GM19467 (cell line): ENCODE data around the gene RAB3IL1.
"Not testable (repeated sequence)": the region's sequence is repeated elsewhere in the genome, so short reads cannot be mapped to it uniquely, and the experiment has no call there.

Experiments
- ATAC-seq: cut with Tn5 transposase; IDR thresholded peaks from one replicate; pipeline ENCODE4 v1.9.1; 2021; ENCODE audit warnings: mild to moderate bottlenecking, moderate library complexity; ENCODE audit not compliant: unreplicated experiment

RAB3IL1 gene, protein sequence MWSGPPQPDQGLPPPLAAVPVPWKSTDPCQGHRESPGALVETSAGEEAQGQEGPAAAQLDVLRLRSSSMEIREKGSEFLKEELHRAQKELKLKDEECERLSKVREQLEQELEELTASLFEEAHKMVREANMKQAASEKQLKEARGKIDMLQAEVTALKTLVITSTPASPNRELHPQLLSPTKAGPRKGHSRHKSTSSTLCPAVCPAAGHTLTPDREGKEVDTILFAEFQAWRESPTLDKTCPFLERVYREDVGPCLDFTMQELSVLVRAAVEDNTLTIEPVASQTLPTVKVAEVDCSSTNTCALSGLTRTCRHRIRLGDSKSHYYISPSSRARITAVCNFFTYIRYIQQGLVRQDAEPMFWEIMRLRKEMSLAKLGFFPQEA

DNA sequence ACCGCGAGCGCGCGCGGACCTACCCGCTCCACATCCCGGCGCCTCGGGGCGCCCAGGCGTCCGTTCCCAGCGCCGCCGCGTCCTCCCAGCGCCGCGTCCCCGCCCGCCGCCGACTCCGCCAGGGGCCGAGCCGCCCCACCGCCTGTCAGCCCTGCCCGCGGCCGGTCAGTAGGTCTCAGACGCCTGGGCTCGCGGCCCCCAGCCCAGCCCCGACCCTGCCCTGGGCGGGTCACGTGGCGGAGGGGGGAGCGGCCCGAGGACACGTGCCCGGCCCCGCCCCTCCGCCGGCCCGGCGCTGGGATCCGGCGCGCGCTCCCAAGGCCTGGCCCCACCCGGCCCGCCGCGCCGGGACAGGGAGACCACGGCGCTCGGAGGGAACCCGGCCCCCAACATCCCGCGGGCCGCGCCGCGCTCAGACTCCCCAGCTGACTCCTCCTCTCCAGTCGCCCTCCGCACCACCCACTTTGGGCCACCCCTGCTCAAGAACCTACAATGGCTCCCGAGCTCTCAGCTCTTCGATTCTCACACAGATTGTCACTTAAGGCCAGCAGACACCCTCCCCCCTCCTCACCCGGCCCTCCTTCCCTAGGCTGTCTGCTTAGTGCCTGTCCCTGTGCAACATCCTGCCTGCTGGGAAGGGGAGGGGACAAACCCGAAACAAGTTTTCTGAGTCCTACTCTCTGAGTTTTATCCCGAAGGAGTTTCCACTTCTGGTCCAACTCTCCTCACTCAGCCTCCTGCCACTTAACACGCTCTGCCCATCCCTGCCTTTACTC is at the start of gene RAB3IL1:
TSS of gene RAB3IL1 (minus strand) at position 233 of the 776 bp plus-strand sequence. CDS start at position 34, 199 bp downstream.
- ATAC-seq, result no peak

DNA sequence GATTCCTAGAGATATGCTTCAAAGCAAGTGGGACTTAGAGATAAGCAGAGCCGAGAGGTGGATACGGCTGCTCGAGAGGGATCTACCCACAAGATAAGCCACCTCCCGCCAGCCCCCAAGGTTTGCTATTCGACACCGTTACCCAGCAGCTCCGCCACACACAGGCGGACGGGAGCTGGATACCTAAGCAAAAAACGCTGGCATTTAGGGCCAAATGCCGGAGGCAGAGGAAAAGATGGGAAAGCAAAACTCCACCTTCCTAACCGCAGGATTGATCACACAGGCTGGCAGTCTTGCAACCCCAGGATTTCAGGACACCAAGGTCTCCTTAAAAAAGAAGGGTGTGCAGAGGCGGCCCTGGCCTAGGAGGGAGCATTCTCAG is 49.4 kb upstream of the RAB3IL1 start:
- ATAC-seq, result no peak

DNA sequence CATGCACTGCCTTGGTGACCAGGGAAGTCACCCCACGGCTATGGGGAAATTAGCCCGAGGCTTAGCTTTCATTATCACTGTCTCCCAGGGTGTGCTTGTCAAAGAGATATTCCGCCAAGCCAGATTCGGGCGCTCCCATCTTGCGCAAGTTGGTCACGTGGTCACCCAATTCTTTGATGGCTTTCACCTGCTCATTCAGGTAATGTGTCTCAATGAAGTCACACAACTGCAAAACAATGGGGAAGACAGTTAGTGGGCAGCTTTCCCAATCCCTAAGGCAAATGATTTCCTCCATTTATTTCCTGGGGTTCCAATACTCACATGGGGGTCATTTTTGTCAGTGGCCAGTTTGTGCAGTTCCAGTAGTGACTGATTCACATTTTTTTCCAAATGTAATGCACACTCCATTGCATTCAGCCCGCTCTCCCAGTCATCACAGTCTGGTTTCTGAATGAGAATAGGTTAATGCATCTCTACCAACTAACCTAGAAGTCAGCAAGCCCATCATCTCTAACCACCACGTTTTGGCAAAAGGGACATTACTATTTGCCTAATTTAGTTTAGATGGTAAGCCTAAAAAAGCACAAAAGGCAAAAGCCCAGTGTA is 47.4 kb upstream of the RAB3IL1 start:
- ATAC-seq, result not testable (repeated sequence)

DNA sequence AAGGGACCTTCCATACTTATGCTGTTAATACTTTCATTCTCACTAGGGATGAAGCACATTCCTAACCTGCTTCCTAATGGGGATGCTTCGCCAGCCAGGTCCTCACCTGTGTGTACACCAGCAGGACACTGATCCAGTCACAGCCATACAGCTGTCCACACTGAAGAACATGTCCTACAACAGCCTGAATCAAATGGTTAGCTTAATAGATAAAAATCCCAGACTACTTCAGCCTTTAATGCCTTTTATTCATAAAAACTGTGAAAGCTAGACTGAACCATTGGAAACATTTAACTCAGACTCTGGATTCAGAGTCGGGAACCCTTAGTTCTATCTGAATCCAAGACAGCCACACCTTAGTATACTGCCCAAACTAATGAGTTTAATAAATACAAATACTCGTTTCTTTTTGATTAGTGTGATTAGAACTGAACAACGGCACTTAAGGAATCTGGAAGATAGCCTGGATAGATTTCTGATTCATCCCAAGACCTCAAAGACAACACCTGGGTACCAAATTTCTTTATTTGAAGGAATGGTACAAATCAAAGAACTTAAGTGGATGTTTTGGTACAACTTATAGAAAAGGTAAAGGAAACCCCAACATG is 46.8 kb upstream of the RAB3IL1 start:
- ATAC-seq, result no peak

DNA sequence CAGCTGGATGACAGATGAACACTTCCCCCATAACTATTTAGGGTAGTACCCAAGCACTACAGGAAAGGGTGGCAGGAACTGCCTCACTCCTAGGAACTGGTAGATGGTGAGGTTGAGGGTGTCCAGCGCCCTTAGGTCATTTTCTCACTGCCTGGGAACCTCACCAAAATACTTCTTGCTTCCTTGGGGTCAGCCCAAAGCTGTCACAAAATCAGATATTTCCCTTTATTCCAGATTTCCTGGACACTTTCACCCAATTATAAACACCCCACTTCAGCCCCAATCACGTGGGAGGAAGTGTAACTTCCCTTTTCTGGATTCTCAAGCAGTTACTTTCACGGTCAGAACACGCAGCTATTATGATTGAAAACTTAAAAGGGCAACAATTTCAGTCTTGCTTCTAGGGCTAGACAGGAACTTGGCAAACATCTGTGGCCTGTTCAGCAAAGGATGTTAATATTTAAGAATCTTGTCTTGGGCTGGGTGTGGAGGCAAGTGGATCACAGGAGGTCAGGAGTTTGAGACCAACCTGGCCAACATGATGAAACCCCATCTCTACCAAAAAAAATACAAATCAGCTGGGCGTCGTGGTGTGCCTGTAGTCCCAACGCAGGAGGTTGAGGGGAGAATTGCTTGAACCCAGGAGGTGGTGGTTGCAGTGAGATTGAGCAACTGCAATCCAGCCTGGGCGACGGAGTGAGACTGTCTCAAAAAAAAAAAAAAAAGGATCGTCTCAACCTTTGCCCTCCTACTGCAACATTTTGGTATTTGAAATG is 46.1 kb upstream of the RAB3IL1 start:
- ATAC-seq, result no peak

DNA sequence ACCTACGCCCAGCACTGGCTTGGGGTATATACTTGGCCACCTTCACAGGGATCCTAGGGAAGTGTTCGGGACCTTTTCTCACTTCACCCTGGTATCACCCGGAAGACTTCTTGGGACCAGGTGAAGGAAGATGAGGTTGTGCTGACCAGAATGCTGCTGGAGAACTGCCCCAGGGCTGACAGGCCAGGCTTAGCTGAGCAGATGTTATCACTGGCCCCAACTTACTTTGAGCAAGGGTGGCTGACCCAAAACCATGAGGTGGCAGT is 45.6 kb upstream of the RAB3IL1 start:
- ATAC-seq, result no peak

DNA sequence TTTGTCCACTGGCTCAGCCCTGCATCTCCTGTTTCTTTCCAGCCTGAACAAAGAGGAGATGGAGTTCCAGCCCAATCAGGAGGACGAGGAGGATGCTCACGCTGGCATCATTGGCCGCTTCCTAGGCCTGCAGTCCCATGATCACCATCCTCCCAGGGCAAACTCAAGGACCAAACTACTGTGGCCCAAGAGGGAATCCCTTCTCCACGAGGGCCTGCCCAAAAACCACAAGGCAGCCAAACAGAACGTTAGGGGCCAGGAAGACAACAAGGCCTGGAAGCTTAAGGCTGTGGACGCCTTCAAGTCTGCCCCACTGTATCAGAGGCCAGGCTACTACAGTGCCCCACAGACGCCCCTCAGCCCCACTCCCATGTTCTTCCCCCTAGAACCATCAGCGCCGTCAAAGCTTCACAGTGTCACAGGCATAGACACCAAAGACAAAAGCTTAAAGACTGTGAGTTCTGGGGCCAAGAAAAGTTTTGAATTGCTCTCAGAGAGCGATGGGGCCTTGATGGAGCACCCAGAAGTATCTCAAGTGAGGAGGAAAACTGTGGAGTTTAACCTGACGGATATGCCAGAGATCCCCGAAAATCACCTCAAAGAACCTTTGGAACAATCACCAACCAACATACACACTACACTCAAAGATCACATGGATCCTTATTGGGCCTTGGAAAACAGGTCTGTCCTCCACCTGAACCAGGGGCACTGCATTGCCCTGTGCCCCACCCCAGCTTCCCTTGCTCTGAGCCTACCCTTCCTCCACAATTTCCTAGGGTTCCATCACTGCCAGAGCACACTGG is 45.0 kb upstream of the RAB3IL1 start:
- no peak for ATAC-seq

DNA sequence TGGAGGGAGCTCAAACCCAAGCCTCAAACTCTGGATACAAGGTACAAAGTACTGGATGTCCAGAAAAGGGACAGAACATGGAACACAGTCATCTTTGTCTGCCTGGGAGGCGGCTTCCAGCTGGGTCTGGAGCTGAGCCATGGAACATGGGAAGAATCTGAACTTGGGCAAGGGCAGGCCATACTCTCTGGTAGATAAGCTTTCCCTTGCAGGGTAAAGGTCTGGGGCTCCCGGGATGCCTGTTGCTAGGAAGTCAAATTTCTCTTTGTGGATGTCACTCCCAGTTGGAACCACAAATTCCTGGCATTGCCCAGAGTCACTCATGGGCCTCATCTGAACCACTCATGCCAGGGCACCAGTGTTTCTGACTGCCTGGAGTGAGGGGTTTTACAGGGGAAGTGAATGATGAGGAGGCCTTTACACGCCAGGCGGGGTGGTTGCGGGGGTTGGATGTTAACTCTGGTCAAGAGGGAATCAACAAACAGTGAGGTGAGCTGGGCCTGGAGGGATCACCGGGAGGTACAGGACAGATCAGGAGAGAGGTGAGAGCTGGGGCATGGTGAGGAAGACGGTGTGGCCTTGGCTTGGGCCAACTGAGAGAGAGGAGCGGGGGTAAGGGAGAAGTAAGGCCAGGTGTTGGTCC is 44.3 kb upstream of the RAB3IL1 start:
- ATAC-seq, result no peak

DNA sequence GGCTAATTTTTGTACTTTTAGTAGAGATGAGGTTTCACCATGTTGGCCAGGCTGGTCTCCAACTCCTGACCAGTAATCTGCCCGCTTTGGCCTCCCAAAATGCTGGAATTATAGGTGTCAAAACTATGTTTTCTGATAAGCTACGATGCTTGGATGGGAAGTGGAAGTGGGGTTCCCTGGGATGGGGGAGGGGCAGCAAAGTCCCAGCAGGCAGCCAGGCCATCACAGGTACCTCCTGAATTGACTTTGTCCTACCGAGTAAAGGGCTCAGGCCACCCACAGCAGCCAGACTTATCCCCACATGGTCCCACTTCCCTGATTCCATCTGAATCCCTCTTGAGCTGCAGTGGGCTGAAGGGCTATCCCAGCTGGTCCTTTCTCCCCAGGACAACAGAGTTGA is 43.2 kb upstream of the RAB3IL1 start:
- ATAC-seq, result no peak

DNA sequence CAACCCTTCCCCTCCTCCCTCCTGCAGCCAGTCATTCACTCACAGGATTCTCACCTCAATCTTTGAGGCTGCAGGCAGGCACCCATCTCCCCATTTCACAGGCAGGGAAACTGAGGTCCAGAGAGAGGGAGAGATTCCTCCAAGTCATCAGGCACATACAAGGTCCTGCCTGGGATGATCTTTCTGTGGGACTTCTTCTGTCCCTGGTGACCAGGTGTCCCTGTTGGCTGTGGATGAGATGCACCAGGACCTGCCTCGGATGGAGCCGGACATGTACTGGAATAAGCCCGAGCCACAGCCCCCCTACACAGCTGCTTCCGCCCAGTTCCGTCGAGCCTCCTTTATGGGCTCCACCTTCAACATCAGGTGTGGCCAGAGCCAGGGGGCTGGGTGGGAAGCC is 42.3 kb upstream of the RAB3IL1 start:
- ATAC-seq, result no peak

DNA sequence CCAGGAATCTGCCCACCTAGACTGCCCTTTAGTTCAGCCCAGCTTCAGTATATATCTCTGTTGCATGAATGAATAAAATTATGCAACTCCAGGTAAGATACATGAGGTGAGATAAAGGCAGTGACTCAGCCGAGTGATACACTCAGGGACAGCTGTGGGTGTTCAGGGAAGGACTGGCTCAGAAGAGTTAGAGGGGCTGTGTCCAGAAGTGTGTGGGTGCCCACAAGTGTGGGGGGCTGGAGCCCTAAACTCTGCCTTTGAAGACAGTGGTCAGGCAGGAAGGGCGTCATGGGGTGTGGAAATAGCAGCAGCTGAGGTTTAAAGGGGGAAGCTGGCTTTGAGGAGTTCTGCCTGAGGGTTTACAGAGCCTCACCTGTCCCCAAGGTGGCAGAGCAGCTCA is 41.7 kb upstream of the RAB3IL1 start:
- ATAC-seq, result no peak

DNA sequence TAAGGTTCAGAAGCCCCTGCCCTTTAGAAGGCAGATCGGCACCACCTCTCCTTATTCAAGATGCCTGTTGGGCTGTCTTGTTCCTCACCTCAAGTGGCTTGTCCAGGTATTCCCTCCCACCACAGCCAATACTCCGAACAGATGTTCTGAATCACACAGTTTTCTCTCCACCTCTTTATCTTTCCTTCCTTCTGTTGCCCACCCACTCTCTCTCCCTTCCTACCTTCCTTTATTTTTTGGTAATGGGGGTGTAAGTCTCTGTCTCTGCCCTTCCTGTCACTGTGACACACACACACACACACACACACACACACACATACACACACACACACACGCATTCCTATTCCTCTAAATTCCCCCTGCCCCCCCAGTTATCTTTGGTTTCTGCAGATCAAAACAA is 41.2 kb upstream of the RAB3IL1 start:
- no peak for ATAC-seq

DNA sequence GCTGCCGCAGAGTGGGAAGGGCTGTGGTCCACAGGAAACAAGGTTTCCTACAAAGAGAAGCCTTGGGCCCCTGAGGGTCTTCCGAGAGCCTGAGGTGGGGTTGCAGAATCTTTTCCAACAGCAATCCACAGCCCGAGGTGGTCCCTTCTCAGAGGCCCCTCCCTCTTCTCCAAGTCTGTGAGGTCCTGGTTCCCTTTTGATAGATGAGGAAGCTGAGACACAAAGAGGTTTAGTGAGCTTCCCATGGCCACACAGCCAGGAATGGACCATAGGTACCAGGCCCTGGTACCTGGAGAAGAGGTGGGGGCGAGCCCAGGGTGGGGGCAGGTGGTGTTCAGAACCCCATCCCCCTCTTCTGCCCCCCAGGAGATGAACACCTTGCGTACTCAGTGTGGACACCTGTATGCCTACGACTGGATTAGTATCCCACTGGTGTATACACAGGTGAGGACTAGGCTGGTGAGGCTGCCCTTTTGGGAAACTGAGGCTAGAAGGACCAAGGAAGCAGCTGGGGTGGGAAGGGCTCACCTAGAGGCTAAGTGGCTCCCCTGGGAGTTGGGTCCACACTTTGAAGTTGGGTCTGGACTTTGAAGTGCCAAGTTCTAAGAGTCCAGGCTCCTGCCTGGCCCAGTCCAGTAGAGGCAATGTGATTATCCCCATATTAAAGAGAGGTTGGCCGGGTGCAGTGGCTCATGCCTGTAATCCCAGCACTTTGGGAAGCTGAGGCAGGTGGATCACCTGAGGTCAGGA is 39.8 kb upstream of the RAB3IL1 start:
- ATAC-seq, result no peak

DNA sequence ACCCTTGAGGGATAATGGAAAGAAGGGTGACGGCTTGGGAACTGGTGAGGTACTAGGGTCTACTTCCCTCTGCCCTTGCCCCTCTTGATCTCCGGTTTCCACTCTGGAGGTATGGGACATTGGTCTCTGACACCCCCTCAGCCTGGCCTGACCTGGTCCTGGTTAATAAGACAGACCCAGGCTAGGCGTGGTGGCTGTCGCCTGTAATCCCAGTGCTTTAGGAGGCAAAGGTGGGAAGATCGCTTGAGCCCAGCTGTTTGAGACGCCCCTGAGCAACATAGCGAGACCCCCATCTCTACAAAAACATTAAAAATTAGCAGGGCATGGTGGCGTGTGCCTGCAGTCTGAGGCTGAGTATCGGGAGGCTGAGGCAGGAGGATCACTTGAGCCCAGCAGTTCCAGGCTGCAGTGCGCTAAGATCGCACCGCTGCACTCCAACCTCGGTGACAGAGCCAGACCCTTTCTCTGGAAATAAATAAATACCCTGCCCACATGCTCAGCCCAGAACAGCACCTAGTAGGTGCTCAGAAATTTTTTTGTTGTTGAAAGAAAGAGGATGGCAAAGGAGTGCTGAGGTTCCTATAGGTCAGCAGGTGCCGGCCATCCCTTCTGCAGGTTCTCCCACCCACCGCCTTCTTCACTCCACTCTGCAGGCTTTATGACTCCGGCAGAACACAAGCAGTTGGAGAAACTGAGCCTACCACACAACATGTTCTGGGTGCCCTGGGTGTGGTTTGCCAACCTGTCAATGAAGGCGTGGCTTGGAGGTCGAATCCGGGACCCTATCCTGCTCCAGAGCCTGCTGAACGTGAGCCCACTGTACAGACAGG is 39.0 kb upstream of the RAB3IL1 start:
- no peak for ATAC-seq

DNA sequence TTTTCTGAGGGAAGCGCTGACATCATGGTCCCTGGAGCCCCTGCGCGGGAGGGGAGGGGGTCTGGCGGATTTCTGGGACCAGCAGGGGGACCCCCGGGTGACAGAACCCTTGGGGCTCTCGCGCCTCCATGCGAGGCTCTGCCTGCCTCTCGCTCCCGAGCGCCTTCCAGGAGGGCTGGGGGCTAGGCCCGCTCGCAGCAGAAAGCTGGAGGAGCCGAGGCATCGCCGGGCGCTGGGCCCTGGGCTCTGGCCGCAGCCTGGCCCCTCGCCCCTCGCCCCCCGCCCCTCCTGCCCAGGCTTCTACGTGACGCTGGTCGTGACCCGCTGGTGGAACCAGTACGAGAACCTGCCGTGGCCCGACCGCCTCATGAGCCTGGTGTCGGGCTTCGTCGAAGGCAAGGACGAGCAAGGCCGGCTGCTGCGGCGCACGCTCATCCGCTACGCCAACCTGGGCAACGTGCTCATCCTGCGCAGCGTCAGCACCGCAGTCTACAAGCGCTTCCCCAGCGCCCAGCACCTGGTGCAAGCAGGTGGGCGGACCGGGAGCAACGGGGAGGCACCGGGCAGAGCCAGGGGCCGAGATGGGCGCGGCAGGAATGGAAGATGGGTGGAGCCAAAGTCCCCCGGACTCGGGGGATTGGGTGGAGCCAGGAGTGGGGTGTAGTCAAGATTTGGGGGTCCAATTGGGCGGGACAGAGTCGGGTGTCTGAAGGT is 38.2 kb upstream of the RAB3IL1 start:
- ATAC-seq, result no peak

DNA sequence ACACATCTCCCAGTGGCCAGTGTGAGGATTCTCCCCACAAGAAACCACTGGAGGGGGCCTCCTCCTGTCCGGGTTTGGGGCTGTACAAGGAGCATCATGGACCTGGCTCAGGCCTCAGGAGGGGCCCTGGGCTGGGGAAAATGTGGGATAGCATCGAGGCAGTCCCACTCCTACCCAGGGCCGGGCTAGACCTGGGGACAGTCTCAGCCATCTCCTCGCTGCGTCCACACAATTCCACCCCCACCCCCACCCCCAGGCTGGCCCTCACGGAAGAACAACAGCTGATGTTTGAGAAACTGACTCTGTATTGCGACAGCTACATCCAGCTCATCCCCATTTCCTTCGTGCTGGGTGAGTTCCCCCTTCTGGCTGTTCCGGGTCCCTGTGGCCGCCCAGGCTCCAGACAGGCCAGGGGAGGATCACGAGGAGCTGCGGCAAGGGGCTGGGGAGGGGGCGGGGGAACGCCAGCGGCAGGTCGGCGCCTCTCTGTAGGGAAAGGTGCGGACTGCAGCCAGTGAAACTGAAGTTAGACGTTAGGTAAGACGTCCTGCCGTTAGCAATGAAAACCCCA is 37.6 kb upstream of the RAB3IL1 start:
- ATAC-seq, result no peak
